Activated CD8-positive, alpha-beta memory T cell treated with anti-CD3 and anti-CD28 coated beads for 48 hours (primary cell): ENCODE data around the gene MRLN.
"Not testable (repeated sequence)": the region's sequence is repeated elsewhere in the genome, so short reads cannot be mapped to it uniquely, and the experiment has no call there.

Experiments used
- DNase-seq, 3 experiments: peaks; one replicate each; pipeline ENCODE4 v3.0.0-alpha.2; 2020; ENCODE audit warnings: low read depth in 2 of 3, low spot score in 2 of 3

MRLN gene

DNA sequence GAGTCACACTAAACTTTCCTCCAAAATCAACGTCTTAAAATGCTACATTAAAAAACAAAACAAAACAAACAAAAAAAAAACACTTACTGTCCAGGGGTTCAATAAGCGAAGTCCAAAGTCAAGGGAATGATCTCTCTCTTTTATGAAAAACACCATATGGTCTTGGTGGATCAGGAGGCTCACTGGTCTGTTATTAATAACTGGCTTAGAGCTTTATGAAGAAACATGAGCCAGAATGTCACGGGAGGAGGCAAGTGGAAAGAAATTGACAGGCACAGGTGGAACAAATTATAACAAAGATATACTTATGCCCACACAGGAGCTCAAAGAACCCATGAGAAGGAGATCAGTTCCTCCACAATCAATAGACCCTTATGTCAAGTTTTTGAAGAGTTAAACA is at the start of gene MRLN:
Gene MRLN, minus strand, starts transcription at position 189 of the 400 bp plus-strand sequence.
- DNase-seq, result no peak

DNA sequence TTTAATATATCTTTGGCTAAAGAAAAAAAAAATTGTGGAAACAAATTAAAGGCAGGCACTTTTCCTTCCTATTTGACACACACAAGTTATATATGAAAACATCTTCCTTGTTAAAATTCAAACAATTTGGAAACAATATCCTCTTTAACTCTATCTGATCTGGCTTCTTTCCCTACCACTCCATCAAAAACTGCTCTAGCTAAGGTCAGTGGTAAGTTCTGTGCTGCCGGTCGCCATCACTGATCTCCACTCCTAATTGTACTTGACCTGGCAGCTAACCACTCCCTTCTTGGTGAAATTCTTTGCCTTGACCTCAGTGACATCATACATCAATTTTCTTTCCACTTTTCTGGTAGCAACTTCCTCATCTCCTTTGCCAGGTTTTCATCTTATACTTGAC is 47.9 kb upstream of the MRLN start:
- no peak for DNase-seq

DNA sequence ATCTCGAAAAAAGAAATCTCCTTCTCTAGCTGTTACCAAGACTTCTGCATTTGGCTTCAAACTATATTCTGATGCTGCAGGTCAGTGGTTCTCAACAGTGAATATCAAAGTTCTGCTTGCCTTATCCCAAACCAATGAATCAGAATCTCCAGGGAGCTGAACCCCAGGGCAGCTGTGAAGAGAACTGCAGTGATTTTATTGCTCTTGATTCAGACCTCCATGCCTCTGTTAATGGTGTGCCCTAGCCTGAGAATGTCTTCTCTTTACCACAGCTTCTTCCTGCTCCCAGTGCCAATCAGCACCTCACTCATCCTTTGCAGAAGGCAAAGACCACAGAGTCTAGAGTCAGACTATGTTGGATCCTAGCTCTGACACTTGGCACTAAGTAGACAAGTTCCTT is 46.2 kb upstream of the MRLN start:
- no peak for DNase-seq

DNA sequence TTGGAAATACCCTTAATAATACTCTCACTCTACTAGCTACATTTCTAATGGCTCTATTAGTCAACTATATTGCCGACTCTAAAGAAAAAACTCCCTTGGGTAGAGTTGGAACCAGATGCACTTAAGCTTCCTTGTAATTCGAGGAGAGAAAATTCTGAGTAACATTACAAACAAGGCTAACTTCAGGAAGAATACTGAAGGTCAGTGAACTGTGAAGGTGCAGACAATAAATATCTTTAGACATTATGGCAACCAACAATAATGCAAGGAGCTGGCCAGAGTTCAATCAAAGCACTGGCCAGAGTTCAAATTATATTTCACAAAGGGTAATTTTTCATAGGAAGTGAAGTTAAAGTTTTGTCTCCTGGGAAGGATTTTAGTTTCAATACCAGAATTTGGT is 40.7 kb upstream of the MRLN start:
- DNase-seq, result no peak

DNA sequence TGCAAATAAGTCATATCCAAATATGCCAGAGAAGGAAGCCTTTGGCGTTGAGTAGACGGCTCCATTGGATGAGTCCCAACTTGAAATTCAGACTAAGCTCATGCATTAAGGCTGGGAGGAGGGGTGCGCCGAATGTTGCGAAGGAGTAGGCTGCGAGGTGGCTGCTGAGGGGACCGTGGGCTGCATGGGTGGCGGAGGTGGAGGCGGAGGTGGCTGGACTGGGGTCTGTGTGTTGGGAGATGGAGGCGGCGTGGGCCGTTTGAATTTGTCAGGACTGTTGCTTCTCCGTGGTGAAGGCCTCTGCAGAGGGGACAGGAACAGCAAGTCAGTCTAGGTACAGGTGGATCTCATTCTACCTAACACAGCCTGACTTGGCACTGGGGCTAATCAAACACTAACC is 39.6 kb upstream of the MRLN start:
- no peak for DNase-seq

DNA sequence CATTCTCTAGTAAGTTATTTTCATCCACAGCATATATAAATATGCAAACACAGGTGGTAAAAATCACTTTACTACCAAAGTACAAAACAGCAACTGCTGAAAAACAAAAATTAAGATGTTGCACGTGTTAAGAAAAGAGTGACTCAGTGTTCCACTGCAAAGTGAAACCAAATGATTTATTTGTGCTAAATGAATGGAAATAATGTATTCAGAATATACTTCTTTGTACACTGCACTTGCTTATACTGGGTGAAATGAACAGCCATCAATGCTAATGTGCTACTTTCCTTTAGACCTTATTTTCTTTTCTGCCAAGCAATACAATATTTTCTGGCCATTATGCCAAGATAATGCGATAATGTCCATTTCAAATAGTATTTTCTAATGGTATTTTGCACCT is 38.3 kb upstream of the MRLN start:
- no peak for DNase-seq

DNA sequence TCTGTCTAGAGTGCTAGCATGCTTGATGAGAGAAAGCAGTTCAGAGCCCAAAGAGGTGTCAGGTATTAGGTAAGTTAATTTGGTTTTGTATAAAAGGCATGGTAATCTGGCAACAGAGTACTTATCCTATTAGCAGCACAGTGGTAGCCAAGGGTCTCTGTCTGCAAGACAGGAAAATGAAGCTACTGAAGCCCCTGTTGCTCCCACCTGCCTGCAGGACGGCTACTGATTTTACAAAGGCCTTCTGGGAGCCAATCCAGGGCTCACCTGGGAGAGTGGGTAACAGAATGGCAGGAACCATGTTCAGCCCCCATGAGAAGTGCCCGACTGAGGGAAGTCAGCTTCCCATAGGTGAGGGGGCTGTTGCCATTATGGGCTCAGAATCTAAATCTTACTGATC is 36.8 kb upstream of the MRLN start:
- DNase-seq, result not testable (repeated sequence)

DNA sequence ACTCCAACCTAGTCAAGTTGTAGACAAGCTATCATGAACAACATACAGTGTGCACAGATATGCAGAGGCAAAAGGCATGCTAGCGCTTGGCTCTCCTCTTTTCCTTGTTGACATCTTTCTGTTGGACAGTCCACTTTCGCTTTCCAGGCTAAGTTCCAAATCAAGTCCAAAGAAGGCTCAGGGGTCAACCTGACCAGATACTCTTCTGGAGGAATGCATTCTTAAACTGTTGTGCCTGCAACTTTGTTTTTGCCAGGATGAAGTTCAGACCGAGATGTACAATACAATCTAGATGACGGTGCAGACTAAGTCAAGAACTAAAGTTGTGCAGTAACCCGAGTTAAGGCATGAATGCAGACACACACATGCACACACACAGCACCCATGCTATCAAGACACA is 35.7 kb upstream of the MRLN start:
- DNase-seq, result not testable (repeated sequence)

DNA sequence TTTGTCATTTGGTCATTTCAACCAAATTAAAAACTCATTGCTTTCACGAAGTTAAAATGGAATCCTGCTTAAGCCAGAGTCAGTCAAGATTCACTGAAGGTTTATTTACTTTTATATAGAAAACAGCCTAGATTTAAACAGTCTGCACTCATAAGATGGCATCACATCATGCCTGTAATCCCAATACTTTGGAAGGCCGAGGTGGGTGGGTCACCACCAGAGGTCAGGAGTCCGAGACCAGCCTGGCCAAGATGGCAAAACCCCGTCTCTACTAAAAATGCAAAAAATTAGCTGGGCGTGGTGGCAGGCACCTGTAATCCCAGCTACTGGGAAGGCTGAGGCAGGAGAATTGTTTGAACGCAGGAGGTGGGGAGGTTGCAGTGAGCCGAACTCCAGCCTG is 33.8 kb upstream of the MRLN start:
- DNase-seq, result not testable (repeated sequence)

DNA sequence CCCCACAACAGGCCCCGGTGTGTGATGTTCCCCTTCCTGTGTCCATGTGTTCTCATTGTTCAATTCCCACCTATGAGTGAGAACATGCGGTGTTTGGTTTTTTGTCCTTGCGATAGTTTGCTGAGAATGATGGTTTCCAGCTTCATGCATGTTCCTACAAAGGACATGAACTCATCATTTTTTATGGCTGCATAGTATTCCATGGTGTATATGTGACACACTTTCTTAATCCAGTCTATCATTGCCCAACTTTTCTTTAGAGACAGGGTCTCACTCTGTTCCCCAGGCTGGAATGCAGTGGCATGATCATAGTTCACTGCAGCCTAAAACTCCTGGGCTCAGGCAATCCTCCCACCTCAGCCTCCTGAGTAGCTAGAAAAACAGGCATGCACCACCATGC is 32.2 kb upstream of the MRLN start:
- DNase-seq, result not testable (repeated sequence)

DNA sequence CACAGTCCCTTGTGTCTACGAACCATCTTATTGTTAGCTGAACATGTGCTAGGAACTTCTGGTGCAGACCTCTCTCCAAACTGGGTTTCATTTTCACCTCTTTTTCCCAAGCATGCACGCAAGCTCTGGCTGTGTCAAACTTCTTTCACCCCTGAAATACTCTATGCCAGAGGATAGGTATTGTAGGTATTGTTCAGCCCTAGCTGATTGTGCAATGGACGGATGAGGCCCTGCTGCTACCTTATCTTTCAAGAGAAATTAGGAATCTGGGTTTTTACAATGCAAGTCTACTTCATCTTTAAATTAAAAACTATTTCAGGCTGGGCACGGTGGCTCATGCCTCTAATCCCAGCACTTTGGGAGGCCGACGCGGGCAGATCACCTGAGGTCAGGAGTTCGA is 28.3 kb upstream of the MRLN start:
- no peak for DNase-seq

DNA sequence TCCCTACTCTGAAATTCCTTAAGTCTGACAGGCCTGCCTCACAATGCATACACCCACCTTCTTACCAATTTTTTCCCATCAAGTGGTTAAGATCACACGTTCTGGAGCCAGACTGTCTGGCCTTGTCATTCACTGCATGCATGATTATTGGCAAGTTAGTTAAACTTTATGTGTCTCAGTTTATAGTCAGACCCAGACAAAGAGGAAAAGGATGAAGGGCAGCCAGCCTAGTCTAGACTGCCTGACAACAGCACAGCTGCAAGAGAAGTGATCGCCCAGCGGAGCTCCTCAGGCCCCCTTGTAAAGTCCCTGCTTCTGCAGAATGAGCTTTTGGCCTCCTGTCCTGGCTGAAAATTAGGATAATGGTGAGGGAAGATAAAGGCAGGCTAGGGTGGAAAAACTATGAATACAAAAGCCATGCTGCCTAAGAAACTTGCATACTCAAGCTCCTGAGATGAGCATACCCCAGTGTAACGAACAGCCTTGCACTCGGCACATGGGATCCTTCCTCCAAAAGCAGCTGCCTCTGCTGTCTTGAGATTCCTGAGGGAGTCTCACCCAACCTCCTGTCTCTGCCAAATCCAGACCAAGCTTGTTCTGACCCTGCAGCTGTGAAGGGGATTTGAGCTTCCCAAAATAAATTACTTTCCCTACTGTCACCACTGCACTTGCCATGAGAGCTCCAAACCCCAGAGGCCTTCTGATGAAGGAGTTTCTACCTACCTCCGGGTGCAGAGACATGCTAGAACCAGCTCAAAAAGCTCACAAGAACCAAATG is 26.7 kb upstream of the MRLN start:
- DNase-seq, result no peak

DNA sequence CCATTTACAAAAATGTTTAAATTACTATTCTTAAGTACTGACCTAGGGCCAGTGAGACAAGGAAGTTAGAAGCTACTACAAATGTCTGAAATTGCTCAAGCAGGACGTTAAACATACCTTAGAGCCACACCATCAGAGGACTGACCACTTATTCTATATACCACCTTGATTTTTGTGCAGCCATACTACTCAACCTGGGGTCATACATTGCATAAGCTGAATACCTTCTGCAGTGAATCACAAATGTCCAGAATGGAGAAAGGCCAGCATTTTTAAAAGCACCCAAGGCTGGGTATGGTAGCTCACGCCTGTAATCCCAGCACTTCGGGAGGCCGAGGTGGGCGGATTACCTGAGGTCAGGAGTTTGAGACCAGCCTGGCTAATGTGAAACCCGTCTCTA is 21.2 kb upstream of the MRLN start:
- DNase-seq, result no peak

DNA sequence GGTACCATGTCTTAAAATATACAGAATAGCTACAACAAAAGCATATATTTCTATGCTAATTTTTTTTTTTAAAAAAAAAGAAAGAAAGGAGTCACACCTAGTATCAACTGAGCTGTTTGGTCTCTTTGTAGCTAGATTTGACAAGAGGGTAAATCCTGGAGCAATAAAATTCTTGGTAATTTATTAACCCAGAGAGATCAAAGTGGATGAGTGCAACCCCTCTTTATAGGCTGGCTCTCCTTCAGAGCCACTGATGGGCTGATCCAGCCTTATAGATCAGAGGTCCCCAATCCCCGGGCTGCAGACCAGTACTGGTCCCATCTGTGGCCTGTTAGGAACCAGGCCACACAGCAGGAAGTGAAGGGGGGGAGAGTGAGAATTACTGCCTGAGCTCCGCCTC is 19.8 kb upstream of the MRLN start:
- no peak for DNase-seq

DNA sequence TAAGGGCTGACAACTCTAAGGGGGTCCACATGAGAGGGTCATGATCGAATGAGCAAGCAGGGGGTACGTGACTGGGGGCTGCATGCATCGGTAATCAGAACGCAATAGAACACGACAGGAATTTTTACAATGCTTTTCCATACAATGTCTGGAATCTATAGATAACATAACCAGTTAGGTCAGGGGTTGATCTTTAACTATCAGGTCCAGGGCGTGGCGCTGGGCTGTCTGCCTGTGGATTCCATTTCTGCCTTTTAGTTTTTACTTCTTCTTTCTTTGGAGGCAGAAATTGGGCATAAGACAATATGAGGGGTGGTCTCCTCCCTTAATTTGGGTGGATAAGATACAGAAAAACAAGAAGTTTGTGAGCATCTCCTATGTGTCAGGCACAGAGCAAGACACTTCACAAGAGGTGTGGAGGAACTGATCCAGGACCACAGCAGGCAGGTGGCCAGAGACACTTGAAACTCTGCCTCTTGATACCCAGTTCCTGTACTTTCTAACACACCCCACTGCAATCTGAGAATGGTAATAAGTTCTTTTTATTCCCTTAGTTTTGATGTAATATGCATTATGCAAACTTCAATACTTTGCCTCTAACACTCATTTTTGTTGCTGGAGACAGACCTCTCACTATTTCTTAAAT is 18.0 kb upstream of the MRLN start:
- DNase-seq, result no peak

DNA sequence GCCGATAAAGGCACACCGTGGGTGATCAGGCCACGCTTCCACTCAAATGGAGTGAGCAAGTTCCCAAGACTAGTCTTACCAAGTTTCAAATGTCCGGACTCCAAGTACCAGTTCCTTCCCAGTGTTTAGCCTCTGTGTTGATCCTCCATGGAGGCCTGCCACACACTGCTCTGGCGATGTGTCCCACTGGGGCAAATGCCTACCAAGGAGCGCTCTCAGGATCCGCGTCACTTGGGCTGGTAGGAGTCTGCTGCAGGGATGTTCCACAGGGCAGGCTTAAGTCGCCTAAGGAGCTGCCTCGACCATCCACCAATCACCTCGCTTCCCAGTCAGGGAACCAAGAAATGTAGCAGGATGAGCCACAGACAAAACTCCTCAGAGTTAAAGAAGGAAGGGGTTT is 17.4 kb upstream of the MRLN start:
- no peak for DNase-seq

DNA sequence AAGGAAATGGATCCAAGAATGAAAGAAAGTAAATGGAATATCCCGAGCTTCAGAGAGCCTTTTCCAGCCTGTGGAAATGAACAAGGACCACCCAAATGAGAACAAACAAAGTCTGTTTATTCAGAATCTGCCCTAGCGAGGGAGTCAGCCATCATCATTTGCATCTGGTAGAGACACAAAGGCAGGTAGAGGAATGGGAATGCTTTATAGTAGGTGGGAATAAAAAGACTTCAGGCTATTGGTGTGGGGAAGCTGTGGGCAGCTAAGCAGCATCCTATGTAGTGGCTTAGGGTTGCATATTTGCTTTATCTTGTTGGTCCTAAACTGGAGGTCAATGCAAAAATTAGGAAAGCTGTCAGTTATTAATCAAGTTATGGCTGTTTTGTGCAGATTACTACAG is 9.2 kb upstream of the MRLN start:
- no peak for DNase-seq

DNA sequence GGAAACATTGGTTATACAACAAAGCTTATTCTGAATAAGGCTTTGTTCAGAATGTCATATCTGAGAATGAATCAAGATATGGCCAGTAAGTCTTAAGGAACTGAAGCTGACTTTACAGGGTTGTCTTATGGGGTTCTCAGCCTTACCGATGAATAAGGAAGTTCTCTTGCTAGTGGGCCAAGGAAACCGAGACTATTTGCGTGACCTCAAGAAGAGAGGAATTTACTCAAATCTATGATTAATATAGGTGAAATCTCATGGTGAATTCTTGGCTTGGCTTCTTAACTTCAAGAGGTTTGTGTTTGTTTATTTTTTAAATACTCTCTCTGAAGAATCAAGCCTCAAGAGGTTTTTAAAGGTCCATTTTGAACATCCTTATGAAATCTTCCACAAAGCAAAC is 4.7 kb upstream of the MRLN start:
- DNase-seq, result no peak

DNA sequence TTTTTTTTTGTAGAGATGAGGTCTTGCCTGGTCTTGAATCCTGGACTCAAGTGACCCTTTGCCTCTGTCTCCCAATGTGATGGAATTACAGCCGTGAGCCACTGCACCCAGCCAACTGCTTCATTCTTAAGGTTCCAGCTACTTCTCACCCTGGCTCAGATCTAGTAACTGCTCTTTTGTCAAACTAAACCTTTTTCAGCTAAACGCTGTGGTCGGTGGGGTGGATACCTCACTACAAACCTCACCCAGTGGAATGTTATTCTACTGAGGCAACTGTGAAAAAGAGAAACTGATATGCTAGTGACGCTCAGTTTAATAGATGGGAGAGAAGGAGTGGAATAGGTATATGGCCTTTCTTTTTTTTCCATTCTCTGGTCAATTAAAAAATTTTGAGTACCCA is 1.7 kb upstream of the MRLN start:
- no peak for DNase-seq

DNA sequence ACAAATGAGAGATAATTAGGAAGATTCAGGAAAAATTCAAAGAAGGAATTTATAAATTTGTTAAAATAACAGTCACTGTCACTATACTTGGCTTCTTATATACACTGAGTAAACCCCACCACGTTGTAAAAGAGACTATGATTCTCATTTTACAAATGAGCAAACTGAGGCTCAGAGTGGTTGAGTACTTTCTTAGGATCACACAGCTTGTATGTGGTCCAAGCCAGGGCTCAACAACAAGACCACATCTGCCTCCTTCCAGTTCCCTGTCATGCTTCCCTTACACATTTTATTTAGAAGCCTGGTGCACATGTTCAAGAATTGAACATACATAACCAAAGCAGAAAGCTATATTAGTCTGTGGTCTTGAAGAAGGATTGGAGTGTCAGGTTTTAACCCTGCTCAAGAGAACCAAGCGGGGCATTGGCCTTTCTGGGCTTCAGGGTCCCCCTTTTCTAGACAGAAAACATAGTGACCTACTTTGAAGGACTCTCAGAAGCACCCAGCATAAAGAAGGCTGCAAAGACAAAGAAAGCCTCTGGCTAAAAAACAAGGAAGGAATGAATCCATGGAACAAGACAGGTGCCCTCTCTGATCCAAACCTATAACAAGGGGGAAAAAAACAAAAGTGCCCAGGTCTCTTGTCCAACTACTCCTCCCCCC is 846 bp downstream of the MRLN start:
- no peak for DNase-seq

DNA sequence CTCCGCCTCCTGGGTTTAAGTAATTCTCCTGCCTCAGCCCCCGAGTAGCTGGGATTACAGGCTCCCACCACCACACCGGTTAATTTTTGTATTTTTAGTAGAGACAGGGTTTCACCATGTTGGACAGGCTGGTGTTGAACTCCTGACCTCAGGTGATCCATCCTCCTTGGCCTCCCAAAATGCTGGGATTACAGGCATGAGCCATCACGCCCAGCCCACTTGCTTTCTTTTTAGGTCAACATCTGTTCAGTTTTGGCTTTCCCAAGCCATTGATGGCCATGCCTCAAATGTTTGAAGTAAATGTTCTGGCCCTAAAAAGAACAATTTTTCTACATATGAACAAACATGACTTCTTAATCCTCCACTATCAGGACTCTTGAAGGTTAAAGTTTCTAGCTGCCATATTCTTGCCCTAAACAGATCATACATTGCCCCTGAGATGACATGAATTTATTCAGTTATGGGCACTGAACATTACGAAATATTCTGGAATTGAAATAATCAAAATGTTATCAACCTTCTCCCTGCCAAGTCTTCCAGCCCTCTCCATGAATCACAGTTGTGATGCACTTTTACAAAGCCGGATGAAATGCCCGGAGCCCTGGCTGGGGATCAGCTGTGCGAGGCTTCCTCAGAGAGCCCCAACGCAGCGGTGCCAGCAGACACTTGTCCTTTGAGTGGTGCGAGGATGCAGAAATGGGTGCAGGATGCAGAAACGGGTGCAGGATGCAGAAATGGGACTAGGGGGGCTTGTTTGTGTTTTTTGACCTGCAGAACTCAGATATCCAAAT is 2.9 kb downstream of the MRLN start:
- no peak for DNase-seq

DNA sequence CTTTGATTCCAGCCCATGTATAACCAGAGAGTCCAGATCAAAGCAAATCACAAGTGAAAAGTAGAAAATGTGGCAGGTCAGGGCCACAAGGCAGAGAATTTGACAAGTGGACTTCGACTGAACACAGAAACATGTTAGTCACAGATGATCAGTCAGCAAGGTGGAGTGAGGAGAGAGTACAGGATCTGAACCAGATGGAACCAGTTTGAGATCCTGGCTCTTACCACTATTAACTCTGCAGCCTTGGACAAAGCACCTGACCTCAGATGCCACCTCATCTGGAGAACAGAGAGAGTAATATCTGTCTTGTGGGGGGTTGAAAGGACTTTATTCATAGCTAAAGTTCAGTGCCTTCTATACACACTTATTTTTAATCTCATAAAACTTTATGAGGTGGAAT is 4.4 kb downstream of the MRLN start:
- no peak for DNase-seq
